AG10803 (cell line): Measurements from ENCODE around the gene AP5Z1.

Source experiments
- DNase-seq: peaks from one replicate; pipeline ENCODE4 v3.0.0; 2010; ENCODE audit warnings: low read depth
- H3K4me3 ChIP-seq: 2 replicates; pipeline ENCODE4 v1.5.1; 2011; ENCODE audit warnings: mild to moderate bottlenecking, low read length, control low read depth
- TF ChIP-seq, protein P1 (sequence below): conservative IDR thresholded peaks from 2 replicates; pipeline ENCODE4 v1.5.1; 2011; ENCODE audit warnings: mild to moderate bottlenecking, low read length, control low read depth, inconsistent platforms

The AP5Z1 gene

DNA sequence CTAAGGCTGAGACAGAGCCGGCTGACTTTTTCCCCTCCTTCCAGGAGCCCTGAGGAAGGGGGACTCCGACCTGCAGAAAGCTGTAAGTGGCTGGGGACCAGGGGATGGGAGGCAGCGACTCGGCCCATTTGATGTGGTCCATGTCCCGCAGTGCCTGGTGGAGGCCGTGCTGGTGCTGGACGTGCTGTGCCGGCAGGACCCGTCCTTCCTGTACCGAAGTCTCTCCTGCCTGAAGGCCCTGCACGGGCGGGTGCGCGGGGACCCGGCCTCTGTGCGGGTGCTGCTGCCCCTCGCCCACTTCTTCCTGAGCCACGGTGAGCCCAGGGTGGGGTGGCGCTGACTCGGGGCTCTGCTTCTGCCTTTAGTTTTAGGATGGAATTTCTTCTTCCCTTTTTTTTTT lies 9.9 kb downstream of the AP5Z1 start:
- TF ChIP-seq, protein P1, sequence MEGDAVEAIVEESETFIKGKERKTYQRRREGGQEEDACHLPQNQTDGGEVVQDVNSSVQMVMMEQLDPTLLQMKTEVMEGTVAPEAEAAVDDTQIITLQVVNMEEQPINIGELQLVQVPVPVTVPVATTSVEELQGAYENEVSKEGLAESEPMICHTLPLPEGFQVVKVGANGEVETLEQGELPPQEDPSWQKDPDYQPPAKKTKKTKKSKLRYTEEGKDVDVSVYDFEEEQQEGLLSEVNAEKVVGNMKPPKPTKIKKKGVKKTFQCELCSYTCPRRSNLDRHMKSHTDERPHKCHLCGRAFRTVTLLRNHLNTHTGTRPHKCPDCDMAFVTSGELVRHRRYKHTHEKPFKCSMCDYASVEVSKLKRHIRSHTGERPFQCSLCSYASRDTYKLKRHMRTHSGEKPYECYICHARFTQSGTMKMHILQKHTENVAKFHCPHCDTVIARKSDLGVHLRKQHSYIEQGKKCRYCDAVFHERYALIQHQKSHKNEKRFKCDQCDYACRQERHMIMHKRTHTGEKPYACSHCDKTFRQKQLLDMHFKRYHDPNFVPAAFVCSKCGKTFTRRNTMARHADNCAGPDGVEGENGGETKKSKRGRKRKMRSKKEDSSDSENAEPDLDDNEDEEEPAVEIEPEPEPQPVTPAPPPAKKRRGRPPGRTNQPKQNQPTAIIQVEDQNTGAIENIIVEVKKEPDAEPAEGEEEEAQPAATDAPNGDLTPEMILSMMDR, result no peak
- H3K4me3 ChIP-seq, result no peak overlapping the region
- DNase-seq, result no peak

DNA sequence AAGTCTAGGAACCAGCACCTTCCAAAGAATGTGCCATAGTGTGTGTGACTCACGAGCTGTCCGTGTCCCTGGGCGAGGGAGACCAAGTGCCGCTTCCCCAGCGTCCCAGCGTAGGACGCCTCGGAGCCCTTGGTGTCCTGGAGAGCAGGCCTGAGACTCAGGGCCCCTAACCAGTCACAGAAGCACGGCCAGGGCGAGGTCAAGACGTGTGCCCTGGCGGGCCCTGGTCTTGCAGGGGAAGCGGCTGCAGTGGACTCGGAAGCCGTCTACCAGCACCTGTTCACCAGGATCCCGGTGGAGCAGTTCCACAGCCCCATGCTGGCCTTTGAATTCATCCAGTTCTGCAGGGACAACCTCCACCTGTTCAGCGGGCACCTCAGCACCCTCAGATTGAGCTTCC lies 10.6 kb downstream of the AP5Z1 start:
- TF ChIP-seq, protein P1, result no peak
- DNase-seq, result no peak
- H3K4me3 ChIP-seq, result no peak overlapping the region

DNA sequence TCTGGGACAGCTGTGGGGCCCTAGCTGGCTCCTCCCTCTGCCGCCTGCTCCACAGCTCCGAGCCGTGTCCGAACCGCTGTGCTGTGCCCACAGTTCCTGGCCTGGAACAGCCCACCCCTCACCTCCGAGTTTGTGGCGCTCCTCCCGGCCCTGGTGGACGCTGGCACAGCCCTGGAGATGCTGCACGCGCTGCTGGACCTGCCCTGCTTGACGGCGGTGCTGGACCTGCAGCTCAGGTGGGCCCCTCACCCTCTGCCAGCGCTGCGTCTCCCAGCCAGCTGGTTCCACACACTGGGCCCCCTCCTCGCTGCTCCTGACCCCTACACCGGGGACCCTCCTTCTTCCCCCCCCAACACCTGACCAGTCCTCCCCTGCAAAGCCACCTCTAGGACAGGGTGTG lies 12.1 kb downstream of the AP5Z1 start:
- H3K4me3 ChIP-seq, result no peak overlapping the region
- TF ChIP-seq, protein P1, result no peak
- DNase-seq, result no peak

DNA sequence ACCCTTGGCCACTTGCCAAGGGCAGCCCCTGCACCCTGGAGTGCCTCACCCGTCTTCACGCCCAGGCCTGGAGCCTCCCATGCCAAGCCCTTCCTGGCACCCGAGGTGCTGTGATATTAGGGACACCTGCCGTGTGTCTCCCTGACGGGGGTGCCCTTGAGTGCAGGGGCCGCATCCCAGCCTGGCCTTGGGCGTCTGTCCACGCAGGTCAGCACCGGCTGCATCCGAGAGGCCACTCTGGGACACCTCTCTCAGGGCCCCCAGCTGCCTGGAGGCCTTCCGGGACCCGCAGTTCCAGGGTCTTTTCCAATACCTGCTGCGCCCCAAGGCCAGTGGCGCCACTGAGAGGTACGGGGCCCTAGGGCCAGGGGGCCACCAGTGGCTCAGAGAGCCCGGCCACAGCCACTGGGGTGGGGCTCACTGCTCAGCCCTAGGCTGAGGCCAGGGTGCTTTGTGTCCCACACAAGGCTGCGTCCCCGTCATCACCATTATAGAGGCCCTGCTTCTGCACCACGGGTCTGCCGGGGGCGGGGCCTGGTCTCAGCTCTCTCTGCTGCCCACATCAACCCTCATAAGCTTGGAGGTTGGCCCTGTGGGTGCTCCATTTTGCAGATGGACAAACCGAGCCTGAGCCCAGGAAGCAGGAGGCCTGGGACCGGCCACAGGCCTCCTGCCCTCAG lies 12.7 kb downstream of the AP5Z1 start:
- TF ChIP-seq, protein P1, result no peak
- DNase-seq, result no peak
- H3K4me3 ChIP-seq, result no peak overlapping the region

DNA sequence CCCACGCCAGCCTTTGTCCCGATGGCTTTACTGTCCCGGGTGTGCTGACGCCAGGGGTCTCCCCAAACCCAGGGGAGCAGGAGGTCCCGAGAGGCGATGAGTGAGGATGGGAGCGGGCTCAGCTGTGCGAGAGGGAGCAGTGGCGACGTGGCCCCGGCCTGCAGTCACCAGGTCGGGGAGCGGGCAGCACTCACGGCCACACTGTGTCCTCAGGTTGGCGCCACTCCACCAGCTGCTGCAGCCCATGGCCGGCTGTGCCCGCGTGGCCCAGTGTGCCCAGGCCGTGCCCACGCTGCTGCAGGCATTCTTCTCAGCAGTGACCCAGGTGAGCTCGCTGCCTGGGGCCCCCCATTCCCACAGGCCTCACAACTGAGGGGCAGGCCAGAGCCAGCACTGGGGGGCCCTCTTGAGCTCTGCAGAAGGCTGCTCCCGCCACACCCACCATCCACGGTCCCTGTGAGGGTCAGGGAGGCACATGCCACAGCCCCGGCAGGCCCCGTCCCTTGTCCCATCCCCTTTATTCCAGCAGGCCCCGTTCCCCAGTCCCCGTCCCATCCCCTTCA lies 13.3 kb downstream of the AP5Z1 start:
- DNase-seq, result no peak
- TF ChIP-seq, protein P1, result no peak
- H3K4me3 ChIP-seq, result no peak overlapping the region

DNA sequence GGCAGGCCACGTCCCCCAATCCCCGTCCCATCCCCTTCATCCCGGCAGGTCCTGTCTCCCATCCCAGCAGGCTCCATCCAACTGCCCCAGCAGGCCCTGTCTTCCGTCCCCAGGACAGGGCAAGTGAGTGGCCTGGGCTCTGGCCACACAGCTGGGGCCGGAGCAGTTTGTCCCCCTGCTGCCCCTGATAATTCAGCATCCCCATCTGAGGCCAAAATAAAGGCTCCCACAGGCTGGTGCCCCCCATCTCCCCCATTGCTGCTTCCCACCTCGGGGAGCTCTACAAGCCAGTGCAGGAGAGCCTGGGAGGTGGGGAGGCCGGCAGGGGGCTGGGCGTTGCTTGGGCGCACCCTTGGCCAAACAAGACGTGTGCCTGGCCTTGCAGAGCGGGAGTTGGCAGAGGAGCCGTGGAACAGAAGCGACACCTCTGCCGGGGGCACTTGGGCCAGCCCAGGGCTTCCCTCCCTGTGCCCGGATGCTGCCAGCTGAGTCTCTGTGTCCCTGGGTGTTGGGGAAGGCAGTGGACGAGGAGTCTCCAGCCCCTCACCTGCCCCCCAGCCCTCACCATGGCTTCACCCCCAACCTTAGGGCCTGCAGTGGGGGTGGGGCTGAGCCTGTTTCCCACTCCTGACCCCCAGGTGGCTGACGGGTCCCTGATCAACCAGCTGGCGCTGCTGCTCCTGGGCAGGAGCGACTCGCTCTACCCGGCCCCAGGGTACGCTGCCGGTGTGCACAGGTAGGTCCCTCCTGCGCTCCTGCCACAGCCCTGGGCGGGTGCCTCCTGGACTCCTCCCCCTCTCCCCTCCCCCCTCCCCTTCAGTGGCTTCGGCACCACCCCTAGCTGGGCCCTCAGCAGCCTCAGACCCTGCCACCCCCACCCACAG lies 14.0 kb downstream of the AP5Z1 start:
- H3K4me3 ChIP-seq, result no peak overlapping the region
- DNase-seq, result no peak
- TF ChIP-seq, protein P1, result no peak
